ENCODE measurements around the gene WDR87. TPM values are rescaled to one million over a fixed set of nuclear protein-coding genes. Genes with fewer than 3 reads are reported as not detected.

The WDR87 gene
- not detected in 5 replicates for total RNA-seq (2022; extraction: Qiagen RNA extraction; ENCODE audit: low read depth)

GRCh38 chr19:37905946-37906868, at the start of gene WDR87:
TSS of gene WDR87 (minus strand) at chr19:37906594. CDS start at chr19:37898239, 8,355 bp downstream.

DNA sequence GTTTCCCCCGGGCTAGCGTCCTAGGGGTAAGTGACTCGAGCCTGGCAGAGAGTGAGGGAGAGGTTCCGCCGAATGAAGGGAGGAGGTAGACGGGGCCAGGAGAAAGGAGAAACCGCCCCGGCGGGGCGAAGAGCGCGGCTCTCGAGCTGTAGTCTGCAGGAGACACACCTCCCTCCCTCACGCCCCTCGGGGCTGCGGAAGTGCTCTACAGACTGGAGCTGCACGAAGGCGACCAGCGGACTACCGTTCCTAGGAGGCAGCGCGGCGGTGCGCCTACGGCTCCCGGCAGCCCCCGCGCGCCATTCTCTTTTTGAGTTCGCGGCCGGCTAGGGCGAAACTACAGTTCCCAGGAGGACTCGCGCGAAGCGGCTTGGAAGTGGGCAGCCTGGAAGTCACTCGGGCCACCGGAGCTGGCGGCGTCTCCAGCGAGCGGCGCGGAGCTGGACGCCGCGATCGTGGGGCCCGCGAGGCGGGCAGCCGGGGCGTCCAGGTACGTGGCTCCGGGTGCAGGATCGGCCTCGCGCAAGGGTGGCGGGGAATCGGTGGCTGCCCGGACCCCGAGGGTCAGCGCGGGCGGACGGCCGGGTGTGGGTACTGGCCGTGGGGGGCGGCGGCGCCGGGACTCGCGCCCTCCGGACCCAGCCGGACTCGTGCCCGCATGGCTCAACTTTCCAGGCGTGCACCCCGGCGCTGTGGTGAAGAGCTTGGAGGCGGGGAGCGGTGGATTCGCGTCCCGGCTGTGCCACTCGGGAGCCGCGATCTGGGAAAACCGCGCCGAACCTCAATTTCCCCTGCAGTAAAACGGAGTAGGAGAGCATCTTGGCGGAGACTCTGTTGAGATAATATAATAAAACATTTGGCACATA, 708 bp upstream of the WDR87 start, which contains the start of gene SIPA1L3:
SIPA1L3 (plus strand) TSS at position 340 of the 866 bp plus-strand sequence. CDS start 174,358 bp downstream, outside the sequence.

Other genes with a start within 250 kb of the WDR87 start
- gene ZNF607, start 186.8 kb downstream of the WDR87 start, total RNA-seq (2022; extraction: Qiagen RNA extraction; ENCODE audit: low read depth) = 3.2 to 5.2 TPM (median 4.8 TPM) in 5 replicates
- gene ZNF573, start 127.0 kb downstream of the WDR87 start, total RNA-seq (2022; extraction: Qiagen RNA extraction; ENCODE audit: low read depth) = 1.3 to 3.4 TPM (median 1.9 TPM) in 5 replicates
- gene SIPA1L3, start 614 bp upstream of the WDR87 start, total RNA-seq (2022; extraction: Qiagen RNA extraction; ENCODE audit: low read depth) = 34.1 to 50.5 TPM (median 42.1 TPM) in 5 replicates

Data from A549 treated with RU486 at 1 μM for 4 hours (cell line).